Mucosa of rectum (tissue), 2 donors: ENCODE data around the gene USP37.

Experiments used
- H3K27ac ChIP-seq, 2 donors: one replicate each; pipeline ENCODE4 v1.7.0; 2013; ENCODE audit warnings: inconsistent platforms in 2 of 2, low read depth in 2 of 2, low read length in 2 of 2
- H3K27me3 ChIP-seq, 2 donors: one replicate each; pipeline ENCODE4 v1.7.0; 2013; ENCODE audit warnings: low read length in 2 of 2; ENCODE audit not compliant: control insufficient read depth in 2 of 2, insufficient read depth in 2 of 2
- H3K36me3 ChIP-seq, 2 donors: one replicate each; pipeline ENCODE4 v1.7.0; 2013; ENCODE audit warnings: low read length in 2 of 2; ENCODE audit not compliant: control insufficient read depth in 2 of 2, insufficient read depth in 2 of 2
- H3K4me1 ChIP-seq, 2 donors: one replicate each; pipeline ENCODE4 v1.7.0; 2013; ENCODE audit warnings: low read length in 2 of 2, mild to moderate bottlenecking in 1 of 2; ENCODE audit not compliant: control insufficient read depth in 2 of 2, insufficient read depth in 2 of 2
- H3K4me3 ChIP-seq, 2 donors: one replicate each; pipeline ENCODE4 v1.7.0; 2013; ENCODE audit warnings: low read length in 2 of 2
- H3K9ac ChIP-seq, 2 donors: one replicate each; pipeline ENCODE4 v1.7.0; 2013; ENCODE audit warnings: low read length in 2 of 2, low read depth in 1 of 2, mild to moderate bottlenecking in 1 of 2
- H3K9me3 ChIP-seq, 2 donors: one replicate each; pipeline ENCODE4 v1.7.0; 2013; ENCODE audit warnings: low read length in 2 of 2; ENCODE audit not compliant: control insufficient read depth in 2 of 2
- donor health status: healthy.
- donor health status: Normal muscosa, but diverticular disease.

The USP37 gene

DNA sequence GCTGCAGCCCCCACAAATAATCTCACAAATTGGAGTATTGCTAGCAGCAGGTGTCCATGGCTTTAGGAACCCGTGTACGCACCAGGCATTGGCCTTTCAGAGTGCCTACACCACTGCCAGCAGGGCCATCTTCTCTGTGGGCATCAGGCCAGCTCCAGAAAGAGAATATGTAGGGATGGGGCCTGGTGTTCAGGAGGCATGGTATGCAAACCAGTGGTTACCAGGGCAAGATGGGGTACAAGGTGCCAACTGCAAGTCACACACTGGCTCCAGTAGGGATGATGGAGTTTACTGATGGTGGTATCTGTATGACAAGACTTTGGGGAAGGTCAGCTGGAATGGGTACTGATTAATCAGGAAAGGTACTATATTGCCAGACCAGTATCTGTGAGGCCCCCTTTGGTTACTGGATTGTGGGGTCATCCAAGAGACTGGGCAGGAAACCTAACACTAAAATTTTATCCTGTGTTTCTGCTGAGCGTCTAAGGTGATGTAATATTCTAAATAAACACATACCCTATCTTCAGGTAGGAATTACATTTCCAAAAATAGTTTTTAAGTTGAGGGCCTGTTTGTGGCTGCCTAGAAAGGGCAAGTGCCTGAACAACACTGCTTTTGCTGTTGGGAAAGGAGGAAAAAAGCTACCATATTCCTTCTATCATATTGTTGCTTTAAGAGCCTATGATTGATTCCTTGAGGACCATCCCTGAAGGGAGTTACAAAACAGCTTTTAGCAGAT, 9.5 kb upstream of the USP37 start:
- Histone ChIP-seq H3K36me3 (peaks cover 16 to 23% of the 10 kb centered on the region in 2 donors), H3K4me1 (no peaks in the 10 kb centered on the region), H3K9me3 (no peaks in the 10 kb centered on the region), H3K27ac (no peak overlapping the region), H3K9ac (no peak overlapping the region), H3K4me3 (no peak overlapping the region), H3K27me3 (no peaks in the 10 kb centered on the region)

DNA sequence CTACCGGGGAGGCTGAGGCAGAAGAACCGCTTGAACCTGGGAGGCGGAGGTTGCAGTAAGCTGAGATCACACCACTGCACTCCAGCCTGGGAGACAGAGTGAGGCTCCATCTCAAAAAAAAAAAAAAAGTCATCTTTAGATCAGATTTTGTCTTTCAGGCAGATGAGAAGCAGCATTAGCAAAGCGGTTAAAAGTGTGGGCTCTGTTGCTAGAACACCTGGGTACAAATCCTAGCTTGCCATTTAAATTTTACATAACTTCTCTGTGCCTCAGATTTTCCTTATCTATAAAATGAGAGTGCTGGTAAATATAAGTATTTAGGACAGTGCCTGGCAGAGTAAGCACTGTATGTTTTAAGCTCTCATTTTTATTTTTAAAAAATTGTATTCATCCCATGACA, 8.7 kb upstream of the USP37 start:
- Histone ChIP-seq H3K9me3 (no peaks in the 10 kb centered on the region), H3K4me3 (no peak overlapping the region), H3K36me3 (peaks cover 14 to 24% of the 10 kb centered on the region in 2 donors), H3K4me1 (no peaks in the 10 kb centered on the region), H3K27me3 (no peaks in the 10 kb centered on the region), H3K9ac (no peak overlapping the region), H3K27ac (no peak overlapping the region)

DNA sequence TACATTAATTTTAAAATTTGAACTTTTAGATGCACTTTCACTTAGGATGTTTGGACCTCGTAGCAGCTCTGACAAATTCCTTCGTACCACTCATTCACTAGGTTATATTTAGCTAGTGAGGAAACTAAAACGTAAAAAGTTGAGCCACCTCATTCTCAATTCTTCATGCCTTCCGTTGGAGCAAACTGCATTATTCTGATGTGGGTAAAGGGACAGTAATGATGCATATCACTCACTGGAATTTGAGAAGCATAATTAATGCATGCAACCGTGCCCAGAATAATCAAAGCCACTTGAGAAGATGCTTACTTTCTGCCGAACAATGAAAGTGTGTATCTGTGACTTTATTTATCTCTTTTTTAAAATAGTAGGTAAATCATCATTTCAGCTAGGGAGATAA, 2.7 kb upstream of the USP37 start:
- peaks cover 8 to 14% of the 10 kb centered on the region in 2 donors for H3K36me3 ChIP-seq
- H3K4me1 ChIP-seq, result peaks cover 23 to 28% of the 10 kb centered on the region in 2 donors
- H3K27ac ChIP-seq, result no peak overlapping the region
- no peaks in the 10 kb centered on the region for H3K27me3 ChIP-seq
- no peaks in the 10 kb centered on the region for H3K9me3 ChIP-seq
- no peak overlapping the region for H3K9ac ChIP-seq
- no peak overlapping the region for H3K4me3 ChIP-seq

DNA sequence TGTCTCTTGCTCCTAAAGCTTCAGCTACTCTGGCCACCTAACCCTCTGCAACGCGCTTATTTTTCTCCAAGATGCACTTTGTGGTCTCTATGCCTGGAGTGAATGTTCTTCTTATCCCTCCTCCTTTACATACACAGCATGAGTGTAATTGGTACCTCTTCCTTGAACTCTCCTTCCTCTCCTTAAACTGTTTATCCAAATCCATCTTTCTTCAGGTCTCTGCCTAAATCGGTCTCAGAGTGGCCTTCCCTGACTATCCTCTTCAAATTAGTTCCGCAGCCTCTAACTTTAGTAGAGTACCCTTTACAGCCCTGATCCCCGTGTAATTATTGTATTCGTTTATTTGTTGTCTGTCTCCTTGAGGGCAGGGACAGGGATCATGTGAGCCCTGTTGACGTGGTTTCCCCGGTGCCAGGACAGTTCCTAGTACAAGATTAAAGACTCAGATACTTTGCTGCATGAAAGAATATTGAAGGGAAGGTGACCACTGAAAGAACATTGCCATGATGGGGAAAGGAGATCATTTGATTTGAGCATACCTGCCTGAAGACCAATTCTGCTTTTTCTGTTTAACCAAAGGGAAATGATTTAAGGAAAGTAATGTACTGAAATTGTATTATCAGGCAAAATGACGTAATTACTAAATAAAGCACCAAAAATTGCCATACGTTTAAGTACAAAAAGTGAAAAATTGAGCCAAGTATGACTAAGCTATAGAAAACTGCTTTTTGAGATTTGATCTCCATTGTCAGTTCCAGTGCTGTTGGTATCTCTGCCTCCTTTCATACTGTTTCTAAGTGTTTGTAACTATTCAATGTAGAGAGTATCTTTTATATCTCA, 1.7 kb upstream of the USP37 start:
- Histone ChIP-seq H3K9ac (peak overlapping the region; percentile 87 to 88), H3K4me3 (peak overlapping the region; percentile 86 to 91), H3K9me3 (no peaks in the 10 kb centered on the region), H3K27me3 (no peaks in the 10 kb centered on the region), H3K36me3 (peaks cover 8 to 13% of the 10 kb centered on the region in 2 donors), H3K4me1 (peaks cover 23 to 28% of the 10 kb centered on the region in 2 donors), H3K27ac (peak overlapping the region; percentile 92 to 96)

DNA sequence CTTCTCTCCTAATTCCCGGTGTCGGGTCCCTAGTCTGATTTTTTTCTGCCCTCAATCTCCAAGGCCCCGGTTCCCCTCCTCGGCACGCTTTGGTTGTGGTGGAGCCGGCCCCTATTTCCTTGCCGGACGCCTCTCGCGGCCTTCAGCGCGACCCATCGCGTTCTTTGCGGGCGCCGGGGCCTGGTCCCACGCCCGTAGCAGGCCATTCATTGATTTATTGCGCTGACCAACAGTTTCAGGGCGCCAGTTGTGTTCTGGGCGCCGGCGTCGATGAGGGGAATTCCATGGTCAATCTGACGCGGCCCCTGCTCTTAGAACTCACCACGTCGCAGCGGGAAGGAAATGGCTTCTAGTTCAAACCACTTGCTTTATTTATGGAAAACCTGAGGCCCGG, 884 bp upstream of the USP37 start:
- peak overlapping the region; percentile 86 to 91 for H3K4me3 ChIP-seq
- H3K9me3 ChIP-seq, result no peaks in the 10 kb centered on the region
- H3K27ac ChIP-seq, result peak overlapping the region; percentile 92 to 96
- H3K36me3 ChIP-seq, result peaks cover 3 to 7% of the 10 kb centered on the region in 2 donors
- peak overlapping the region; percentile 87 to 88 for H3K9ac ChIP-seq
- no peaks in the 10 kb centered on the region for H3K27me3 ChIP-seq
- H3K4me1 ChIP-seq, result peaks cover 23 to 28% of the 10 kb centered on the region in 2 donors

DNA sequence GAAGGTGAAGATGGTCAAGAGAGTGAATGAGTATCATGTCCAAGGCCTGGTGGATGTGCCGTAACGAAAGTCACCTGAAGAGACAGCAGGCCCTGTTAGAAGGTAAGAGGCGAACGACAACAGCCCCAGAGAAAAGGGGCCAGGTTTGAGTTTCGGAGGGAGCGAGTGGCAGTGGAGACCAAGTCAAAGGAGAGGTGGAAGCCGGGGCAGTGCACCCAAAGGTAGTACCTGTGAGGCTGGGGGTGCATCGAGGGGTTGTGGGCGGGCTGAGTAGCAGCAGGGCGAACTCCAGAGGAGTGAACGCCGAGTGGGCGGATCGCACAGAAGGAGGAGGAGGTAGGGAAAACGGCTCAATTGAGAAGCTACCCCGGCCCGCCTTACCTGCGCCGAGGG, 358 bp downstream of the USP37 start:
- Histone ChIP-seq H3K27ac (peak overlapping the region; percentile 82 to 96), H3K4me3 (peak overlapping the region; percentile 86 to 94), H3K27me3 (no peaks in the 10 kb centered on the region), H3K9ac (peak overlapping the region; percentile 82 to 88), H3K36me3 (peaks cover 3 to 8% of the 10 kb centered on the region in 2 donors), H3K4me1 (peaks cover 23 to 28% of the 10 kb centered on the region in 2 donors), H3K9me3 (no peaks in the 10 kb centered on the region)

DNA sequence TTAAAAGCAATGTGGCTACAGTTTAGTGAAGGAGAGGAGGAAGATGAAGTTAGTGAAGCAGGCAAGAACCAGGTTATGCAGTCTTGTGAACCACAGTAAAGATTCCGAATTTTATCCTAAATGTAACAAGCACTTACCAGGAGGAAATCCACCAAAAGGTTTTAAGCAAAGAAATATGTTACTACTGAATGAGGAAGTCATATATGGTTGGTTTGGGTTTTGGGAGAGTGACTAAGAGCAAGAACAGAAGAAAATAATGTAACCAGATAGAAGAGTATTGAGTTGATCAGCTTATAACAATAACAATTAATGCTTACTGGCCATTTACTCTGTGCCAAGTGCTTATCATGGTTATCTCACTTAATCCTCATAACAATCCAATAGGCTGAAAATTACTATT, 1.9 kb downstream of the USP37 start:
- no peak overlapping the region for H3K4me3 ChIP-seq
- no peaks in the 10 kb centered on the region for H3K27me3 ChIP-seq
- no peak overlapping the region for H3K27ac ChIP-seq
- H3K4me1 ChIP-seq, result peaks cover 23 to 28% of the 10 kb centered on the region in 2 donors
- H3K9ac ChIP-seq, result peak overlapping the region in 1 of 2 donors; percentile 88
- H3K9me3 ChIP-seq, result no peaks in the 10 kb centered on the region
- H3K36me3 ChIP-seq, result peaks cover 3 to 9% of the 10 kb centered on the region in 2 donors

DNA sequence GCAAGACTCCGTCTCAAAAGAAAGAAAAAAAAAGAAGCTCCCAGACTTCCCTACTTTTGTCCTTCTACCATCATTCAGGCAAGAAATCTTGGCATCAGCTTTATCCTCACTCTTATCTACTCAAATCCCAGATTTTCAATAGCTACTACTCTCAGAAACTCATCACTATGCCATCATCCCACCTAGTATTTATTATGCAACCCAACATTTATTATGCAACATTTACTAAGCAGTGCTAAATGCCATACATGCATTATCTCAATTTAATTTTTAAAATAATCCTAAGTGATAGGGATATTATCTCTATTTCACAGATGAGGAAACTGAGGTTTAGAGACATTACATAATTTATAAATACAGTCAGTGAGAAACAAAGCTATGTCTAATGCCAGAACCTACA, 4.1 kb downstream of the USP37 start:
- Histone ChIP-seq H3K27ac (no peak overlapping the region), H3K4me3 (no peak overlapping the region), H3K9me3 (no peaks in the 10 kb centered on the region), H3K36me3 (peaks cover 4 to 24% of the 10 kb centered on the region in 2 donors), H3K4me1 (peaks cover 8 to 9% of the 10 kb centered on the region in 2 donors), H3K9ac (no peak overlapping the region), H3K27me3 (no peaks in the 10 kb centered on the region)

DNA sequence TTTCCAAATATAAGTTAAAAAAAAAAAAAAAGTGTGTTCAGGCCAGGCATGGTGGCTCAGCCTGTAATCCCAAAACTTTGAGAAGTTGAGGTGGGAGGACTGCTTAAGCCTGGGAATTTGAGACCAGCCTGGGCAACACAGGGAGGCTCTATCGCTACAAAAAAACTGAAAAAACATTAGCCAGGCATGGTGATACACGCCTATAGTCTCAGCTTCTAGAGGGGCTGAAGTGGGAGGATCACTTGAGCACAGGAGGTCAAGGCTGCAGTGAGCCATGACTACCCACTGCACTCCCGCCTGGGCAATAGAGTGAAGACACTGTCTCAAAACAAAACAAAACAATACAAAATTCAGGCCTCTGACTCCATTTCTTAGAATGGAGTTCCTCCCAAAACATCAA, 9.2 kb downstream of the USP37 start:
- H3K9me3 ChIP-seq, result no peaks in the 10 kb centered on the region
- H3K27ac ChIP-seq, result no peak overlapping the region
- H3K36me3 ChIP-seq, result peaks cover 22 to 32% of the 10 kb centered on the region in 2 donors
- H3K27me3 ChIP-seq, result no peaks in the 10 kb centered on the region
- no peaks in the 10 kb centered on the region for H3K4me1 ChIP-seq
- H3K4me3 ChIP-seq, result no peak overlapping the region
- H3K9ac ChIP-seq, result no peak overlapping the region

DNA sequence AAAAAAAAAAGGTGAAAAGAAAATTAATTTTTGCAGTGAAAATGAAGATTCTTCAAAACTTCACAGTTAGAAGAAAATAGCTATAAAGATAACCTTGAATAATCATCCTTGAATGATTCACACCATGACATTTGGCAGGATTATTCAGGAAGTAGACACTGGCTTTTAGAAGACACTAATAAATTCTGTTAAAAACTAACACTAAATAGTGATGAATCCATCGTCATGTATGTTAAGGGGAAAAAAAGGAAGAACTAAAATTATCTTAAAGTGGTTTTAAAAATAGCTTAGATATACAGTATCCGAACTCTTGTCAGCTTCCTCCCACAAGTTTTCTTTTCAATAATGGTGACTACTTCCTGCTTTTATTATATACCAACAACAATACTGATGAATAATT, 10.2 kb downstream of the USP37 start:
- Histone ChIP-seq H3K4me1 (no peaks in the 10 kb centered on the region), H3K27me3 (no peaks in the 10 kb centered on the region), H3K9ac (no peak overlapping the region), H3K4me3 (no peak overlapping the region), H3K36me3 (peaks cover 30 to 39% of the 10 kb centered on the region in 2 donors), H3K9me3 (no peaks in the 10 kb centered on the region), H3K27ac (no peak overlapping the region)
